ENCODE data around the gene CDC42EP4.

- TF ChIP-seq CTCF (IDR thresholded peaks at IDR 0.05) = no peak
- no peak for TF ChIP-seq POLR2A (IDR thresholded peaks at IDR 0.05)
These were observed 8.0 kb upstream of the CDC42EP4 start for GRCh38 chr17:73319766-73320165.
